Raji (cell line): ENCODE results near the gene ZNF574.

Source experiments
- POLR2A ChIP-seq: IDR thresholded peaks from 2 replicates; pipeline ENCODE4 v1.6.1; 2011; ENCODE audit warnings: low read depth, low read length, control low read depth; ENCODE audit not compliant: insufficient read depth

Gene ZNF574

GRCh38 chr19:42075616-42076379, at the start of gene ZNF574:
ZNF574 (plus strand) TSS chr19:42076166; CDS start chr19:42078607, 2,441 bp downstream.
- peak; percentile 79 for TF ChIP-seq POLR2A

GRCh38 chr19:42028304-42029216, 47.4 kb upstream of the ZNF574 start:
- no peak for TF ChIP-seq POLR2A

DNA sequence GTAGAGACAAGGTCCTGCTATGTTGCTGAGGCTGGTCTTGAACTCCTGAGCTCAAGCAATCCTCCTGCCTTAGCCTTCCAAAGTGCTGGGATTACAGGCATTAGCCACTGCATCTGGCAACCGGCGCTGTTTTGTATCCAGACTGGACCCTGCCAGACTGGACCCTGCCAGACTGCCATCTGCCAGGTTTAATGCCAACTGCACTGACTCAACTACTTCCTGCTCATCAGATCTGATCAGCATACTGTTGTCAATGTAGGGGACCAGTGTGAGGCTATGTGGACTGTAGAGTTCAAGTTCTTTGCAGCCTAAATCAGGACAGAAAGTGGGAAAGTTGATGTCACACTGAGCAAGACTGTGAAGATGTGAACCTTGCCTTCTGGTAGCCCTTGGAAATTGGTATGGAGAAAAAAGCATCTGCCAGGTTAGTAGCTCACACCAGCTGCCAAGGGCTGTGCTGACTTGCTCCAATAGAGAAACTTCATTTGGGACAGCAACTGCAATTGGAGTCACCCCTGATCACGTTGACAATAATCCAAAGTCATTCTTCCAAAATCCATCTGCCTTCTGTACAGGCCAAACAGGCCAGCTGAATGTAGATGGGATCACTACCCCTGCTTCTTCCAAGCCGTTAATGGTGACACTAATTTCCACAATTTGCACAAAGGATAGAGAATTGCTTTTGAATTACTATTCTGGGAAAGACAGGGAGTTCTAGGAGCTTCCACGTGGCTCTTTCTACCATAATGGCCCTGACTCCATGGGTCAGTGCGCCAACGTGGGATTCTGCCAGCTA, 45.1 kb upstream of the ZNF574 start:
- TF ChIP-seq POLR2A = no peak

DNA sequence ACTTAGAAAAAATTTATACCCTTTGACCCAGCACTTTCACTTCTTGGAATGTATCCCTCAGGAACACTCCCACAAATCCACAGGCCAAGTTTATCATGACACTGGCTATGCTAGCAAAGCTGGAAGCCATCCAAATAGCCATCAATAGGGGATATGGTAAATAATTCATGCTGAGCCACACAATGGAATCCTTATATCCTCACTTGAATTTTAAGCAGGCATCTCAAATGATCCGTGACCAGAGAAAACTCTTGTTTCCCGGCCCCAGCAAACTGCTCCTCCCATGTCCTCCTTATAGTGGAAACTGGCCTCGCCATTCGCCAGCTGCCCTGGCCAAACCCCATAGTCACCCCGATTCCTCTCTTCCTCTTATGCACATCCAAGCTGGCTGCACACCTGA, 43.5 kb upstream of the ZNF574 start:
- no peak for TF ChIP-seq POLR2A

DNA sequence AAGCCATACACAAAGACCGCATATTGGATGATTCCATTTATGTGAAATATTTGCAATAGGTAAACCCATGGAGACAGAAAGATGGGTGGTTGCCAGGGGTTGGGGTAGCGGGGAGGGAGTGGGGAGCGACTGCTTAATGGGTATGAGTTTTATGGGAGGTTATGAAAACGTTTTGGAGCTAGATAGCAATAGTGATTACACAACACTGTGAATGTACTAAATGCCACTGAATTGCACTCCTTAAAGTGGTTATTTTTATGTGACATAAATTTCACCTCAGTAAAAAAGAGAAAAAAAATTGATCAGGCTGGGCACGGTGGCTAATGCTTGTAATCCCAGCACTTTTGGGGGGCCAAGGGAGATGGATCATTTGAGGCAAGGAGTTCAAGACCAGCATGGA, 42.6 kb upstream of the ZNF574 start:
- no peak for TF ChIP-seq POLR2A

GRCh38 chr19:42037649-42038048, 38.3 kb upstream of the ZNF574 start:
- no peak for TF ChIP-seq POLR2A

GRCh38 chr19:42038666-42039065, 37.3 kb upstream of the ZNF574 start:
- TF ChIP-seq POLR2A = no peak

DNA sequence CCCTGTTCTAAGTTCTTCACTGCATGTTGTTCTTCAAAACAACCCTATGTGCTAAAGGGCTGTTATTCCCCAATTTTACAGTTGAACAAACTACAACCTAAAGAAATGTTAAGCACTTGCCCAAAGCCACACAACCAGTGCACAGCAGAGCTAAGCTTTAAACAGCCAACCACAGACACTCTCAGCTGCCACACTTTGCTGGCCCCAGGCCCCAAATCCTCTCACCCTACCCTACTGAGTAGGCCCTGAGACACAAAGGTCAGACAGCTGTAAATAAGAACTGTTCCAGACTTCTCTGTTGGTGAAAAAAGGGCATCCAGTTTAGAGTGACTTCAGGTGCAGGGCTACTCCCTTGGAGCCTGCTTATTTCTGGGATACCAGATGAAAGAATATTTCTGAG, 35.9 kb upstream of the ZNF574 start:
- no peak for TF ChIP-seq POLR2A

DNA sequence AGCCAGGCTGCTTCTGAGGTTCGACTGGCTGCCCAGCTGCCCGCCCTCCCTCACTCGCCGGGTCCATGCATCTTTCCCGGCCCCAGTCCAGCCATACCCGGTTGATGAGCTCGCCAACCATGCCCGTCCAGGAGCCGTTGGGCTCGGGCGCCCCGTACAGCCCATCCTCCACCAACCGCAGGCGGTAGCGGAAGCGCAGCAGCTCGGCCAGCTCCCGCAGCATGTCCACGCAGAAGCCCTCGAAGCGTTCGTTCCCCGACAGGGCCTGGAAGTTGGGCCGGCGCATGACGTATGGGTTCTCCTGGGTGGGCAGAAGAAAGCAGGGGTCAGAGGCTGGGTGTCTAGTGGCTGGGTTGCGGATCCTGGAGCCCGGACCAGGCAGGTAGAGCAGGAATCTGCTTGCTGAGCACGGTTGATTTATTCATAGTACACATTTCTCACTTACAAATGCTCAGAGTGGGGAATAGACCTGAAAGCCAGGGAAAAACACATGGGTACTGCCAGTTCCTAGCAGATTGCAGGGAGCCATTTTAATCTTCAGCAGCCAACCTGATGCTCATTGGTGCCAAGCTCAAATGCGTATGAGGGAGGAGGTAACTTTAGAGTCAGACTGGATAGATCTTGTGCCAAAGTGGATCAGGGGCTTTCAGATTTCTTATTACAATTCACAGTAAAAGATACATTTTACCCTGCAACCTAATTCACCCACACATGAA, 33.4 kb upstream of the ZNF574 start:
- no peak for TF ChIP-seq POLR2A

GRCh38 chr19:42045575-42045974, 30.4 kb upstream of the ZNF574 start:
- no peak for TF ChIP-seq POLR2A

DNA sequence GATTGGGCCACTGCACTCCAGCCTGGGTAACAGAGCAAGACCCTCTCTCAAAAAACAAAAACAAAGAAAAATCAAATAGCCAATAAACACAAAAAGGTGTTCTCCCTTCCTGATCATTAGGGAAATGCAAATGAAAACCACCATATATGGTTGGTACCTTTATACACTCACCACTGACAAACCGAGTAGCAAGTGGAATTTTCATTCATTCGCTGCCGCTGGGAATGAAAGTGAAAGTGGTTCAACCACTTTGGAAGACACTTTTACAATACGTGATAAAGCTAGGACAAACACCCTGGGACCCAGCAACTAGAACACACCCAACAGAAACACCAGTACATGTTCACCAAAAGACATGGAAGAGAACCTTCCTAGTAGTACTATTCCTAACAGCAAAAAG, 27.0 kb upstream of the ZNF574 start:
- TF ChIP-seq POLR2A = no peak

DNA sequence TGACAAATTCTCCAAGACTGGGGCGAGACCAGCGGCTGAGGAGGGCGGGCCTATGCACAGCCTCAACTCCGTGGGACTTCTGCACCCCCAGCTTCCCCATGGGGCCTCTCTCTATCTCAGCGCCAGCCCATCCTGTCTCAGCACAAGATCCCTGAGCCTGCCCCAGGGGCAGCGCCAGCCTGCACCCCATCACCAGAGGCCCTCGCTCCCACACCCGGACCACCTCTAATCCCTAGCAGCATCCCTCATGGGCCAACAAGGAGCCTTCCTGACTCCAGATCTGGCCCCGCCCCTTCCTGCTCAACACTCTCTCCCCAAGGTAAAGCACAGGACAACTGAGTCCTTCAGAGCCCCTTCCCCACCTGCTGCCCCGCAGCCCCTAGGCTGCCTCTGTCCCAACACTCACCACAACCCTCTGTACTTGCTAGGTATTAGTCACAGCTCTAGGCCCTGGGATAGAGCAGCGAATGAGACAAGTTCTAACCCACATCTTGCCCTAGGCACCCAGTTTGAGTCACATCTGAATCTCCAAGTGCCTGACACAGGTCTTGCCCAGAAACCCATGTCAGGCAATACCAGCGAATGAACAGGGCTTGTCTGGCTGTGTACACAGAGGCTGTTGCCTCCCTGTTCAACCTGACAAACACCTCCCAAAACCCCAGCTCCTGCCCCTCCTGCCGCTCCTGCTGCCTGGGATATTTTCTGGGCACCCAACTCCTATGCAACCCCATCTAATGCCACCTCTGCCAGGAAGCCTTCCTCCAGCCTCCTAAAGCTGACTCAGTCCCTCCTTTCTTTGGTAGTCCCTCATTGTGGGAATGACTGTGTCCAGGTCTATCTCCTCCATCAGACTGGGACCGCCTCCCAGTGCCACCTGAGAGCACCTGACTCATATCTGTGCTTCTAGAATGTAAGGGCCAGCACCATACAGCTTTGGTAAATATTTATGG, 24.5 kb upstream of the ZNF574 start:
- no peak for TF ChIP-seq POLR2A

GRCh38 chr19:42052241-42052863, 23.6 kb upstream of the ZNF574 start:
- TF ChIP-seq POLR2A = no peak
